GM12873 (cell line): ENCODE measurements around the gene ERGIC3.

Source experiments
- TF ChIP-seq, protein P1 (sequence below): IDR thresholded peaks from 2 replicates; pipeline ENCODE4 v1.5.1; 2012; ENCODE audit warnings: low read depth, mild to moderate bottlenecking, moderate library complexity, low read length, control low read depth; ENCODE audit not compliant: insufficient read depth; ENCODE audit errors: missing control alignments

Gene ERGIC3

DNA sequence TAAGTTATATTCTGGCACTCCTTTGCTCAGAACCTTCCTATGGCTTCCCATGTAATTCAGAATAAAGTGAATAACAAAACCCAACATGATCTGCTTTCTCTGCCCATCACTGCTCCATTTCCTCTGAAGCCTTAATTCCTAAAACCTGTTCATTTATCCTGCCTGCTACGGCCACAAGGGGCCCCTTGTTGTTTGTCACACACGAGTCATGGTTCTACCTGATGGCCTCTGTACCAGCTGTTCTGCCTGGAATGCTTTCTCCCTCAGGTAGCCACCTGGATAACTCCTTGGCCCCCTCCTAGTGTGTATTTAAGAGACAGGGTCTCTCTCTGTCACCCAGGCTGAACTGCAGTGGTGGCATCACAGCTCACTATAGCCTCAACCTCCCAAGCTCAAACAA, 26.8 kb downstream of the ERGIC3 start:
- TF ChIP-seq, protein P1, sequence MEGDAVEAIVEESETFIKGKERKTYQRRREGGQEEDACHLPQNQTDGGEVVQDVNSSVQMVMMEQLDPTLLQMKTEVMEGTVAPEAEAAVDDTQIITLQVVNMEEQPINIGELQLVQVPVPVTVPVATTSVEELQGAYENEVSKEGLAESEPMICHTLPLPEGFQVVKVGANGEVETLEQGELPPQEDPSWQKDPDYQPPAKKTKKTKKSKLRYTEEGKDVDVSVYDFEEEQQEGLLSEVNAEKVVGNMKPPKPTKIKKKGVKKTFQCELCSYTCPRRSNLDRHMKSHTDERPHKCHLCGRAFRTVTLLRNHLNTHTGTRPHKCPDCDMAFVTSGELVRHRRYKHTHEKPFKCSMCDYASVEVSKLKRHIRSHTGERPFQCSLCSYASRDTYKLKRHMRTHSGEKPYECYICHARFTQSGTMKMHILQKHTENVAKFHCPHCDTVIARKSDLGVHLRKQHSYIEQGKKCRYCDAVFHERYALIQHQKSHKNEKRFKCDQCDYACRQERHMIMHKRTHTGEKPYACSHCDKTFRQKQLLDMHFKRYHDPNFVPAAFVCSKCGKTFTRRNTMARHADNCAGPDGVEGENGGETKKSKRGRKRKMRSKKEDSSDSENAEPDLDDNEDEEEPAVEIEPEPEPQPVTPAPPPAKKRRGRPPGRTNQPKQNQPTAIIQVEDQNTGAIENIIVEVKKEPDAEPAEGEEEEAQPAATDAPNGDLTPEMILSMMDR, result peak; percentile 42

DNA sequence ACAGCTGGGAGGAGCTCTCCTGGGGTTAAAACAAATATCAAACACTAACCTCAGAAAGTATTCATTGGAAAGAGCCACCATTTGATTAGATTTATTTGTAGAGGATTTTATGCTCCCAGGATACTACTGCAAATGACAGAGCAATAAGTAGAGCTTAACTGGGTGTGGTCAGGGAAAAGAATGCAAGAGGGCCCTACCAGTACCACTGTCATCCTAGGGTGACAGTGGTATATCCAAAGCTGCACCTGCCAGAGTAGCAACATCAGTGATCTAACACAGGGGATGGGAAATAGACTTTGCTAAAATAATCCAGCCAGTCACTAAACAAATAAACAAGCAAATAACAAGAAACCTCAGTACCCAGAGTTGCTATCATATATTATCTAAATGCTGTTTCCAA, 29.7 kb downstream of the ERGIC3 start:
- TF ChIP-seq, protein P1, result no peak

DNA sequence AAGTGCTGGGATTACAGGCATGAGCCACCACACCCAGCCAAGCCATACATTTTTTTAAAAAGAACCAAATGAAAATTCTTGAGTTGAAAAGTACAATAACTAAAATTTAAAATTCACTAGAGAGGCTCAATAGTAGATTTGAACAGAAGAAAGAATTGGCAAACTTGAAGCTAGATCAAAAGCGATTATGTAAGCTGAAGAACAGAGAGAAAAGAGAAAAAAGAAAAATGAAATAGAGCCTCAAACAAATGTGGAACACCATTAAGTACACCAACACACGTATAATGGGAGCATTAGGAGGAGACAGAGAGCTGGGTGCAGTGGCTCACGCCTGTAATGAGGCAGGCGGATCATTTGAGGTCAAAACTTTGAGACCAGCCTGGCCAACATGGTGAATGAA, 31.0 kb downstream of the ERGIC3 start:
- TF ChIP-seq, protein P1, result no peak

DNA sequence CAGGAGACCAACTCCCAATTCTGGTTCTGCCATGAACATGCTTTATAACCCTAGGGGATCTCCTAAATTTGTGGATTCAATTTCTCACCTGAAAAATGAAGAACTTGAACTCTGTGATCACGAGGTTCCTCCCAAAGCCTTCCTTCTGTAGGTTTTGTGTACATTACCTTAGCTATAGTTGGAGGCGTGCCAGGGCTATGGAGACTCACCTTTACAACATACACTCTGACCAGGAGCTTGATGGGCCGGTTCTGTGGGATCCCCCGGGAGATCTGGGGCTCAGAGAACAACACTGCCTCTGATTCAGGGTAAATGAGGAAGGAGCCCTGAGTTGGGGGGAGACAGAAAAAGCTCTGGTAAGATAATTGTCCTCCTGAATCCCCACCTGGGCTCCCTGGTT, 34.1 kb downstream of the ERGIC3 start:
- TF ChIP-seq, protein P1, result no peak

DNA sequence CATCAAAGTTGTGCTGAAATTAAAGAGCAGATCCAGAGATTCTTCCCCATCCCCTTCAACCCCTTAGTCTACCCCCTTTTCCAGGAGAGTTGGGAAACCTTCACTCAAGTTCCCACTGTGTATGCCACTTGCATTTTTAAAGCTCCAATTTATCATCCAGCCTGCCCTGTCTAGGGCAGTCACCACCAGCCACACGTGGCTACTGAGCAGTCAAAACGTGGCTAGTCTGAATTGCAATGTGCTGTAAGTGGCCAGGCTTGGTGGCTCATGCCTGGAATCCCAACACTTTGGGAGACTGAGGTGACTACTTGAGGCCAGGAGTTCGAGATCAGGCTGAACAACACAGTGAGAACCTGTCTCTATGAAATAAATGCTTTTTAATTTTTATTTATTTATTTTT, 34.9 kb downstream of the ERGIC3 start:
- TF ChIP-seq, protein P1, result no peak

DNA sequence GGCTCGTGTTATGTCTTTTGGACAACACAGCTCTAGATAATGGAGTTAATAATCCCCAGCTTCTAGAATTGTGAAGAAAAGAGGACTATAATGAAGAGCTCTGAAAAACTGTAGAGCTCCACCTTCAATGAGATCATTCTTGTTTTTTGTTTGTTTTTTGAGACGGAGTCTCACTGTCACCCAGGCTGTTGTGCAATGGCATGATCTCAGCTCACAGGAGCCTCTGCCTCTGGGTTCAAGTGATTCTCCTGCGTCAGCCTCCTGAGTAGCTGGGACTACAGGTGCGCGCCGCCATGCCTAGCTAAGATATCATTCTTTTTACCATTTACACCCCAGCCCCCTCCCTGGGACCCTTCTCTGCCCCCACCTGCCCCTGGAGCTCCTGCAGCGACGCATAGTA, 36.6 kb downstream of the ERGIC3 start:
- TF ChIP-seq, protein P1, result no peak

DNA sequence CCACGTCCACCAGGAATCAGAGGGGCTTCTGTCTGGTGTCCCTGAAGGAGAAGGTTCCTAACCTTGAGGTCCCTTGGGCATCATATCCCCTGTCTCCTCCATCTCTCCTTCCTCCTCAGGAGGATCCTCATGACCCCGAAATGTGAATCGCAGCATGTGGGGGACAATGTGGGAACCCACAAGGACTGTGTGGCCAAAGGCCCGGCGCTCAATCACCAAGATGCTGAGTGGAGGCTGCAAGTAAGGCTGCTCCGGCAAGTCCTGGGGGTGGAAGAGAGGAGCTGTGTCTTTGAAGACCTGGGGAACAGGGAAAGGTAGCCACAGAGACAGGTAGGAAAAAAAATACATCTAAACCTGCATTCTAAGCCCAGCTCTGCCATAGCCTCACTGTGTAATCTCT, 37.3 kb downstream of the ERGIC3 start:
- TF ChIP-seq, protein P1, result no peak

DNA sequence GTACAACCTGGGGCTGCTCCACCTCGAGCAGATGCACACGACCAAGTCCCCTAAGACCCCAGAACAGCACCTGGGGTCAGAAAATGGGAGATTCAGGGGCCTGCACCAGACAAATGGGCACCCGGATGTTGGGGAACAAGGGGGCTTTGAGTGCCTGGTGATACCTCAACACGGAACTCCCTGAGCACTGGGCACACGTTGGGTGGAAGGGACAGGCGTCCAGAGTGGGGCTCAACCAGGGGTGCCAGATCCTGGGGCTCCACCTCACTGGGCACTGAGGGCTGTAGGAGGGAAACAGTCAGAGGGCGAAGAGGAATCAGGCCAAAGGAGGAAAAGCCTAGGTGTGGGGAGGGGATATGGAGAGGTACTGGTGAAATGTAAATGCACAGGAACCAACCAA, 40.3 kb downstream of the ERGIC3 start:
- TF ChIP-seq, protein P1, result no peak
